ENCODE data around the gene ALG6.

GRCh38 chr1:63401945-63402344, 34.5 kb downstream of the ALG6 start:
- TF ChIP-seq EZH2 (IDR thresholded peaks at IDR 0.05; ENCODE audit: insufficient read depth, poor library complexity, severe bottlenecking), result no peak
- no peak for TF ChIP-seq EZH2phosphoT487 (IDR thresholded peaks at IDR 0.05; ENCODE audit: insufficient read depth, low read depth)
